NCI-H2227 (cell line): ENCODE data around the gene ZNF587.
"Not testable (repeated sequence)": the region's sequence is repeated elsewhere in the genome, so short reads cannot be mapped to it uniquely, and the experiment has no call there.

ENCODE experiments used
- DNase-seq: peaks from one replicate; lab custom pipeline; 2025; ENCODE audit not compliant: unreplicated experiment; lab: John Stamatoyannopoulos, UW

The ZNF587 gene

GRCh38 chr19:57821501-57821900, 28.2 kb upstream of the ZNF587 start:
- DNase-seq: not testable (repeated sequence)

- not testable (repeated sequence) for DNase-seq
Measured at GRCh38 chr19:57823155-57823554, 26.5 kb upstream of the ZNF587 start.

DNA sequence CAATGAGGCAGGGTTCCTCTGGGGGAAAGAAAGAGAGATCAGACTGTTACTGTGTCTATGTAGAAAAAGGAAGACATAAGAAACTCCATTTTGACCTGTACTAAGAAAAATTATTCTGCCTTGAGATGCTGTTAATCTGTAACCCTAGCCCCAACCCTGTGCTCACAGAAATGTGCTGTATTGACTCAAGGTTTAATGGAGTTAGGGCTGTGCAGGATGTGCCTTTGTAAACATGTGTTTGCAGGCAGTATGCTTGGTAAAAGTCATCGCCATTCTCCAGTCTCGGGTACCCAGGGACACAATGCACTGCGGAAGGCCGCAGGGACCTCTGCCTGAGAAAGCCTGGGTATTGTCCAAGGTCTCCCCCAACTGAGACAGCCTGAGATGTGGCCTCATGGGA, 26.1 kb upstream of the ZNF587 start:
- not testable (repeated sequence) for DNase-seq

DNA sequence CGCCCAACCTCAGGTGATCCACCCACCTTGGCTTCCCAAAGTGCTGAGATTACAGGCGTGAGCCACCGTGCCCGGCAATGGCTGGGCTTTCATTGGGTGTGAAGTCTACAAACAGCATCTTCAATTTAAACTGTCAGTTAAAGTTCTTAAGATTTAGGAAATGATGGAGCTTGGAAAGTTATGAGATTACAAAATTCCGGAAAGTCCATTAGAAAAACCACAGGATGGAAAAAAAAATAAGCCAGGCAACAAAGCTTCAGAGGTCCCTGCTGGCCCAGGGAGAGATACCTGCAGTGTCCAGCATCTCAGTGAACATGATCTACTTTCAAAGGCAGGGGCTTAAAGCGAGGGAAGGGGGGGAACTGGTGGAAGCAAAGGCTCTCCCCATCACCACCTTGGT, 24.1 kb upstream of the ZNF587 start:
- no peak for DNase-seq

DNA sequence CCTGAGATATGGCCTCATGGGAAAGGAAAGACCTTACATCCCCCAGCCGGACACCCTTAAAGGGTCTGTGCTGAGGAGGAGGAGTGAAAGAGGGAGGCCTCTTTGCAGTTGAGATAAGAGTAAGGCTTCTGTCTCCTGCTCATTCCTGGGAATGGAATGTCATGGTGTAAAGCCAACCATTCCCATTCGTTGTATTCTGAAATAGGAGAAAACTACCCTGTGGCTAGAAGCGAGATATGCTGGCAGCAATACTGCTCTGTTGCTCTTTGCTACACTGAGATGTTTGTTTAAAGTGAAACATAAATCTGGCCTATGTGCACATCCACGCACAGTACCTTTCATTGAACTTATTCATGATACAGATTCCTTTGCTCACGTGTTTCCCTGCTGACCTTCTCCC, 20.3 kb upstream of the ZNF587 start:
- no peak for DNase-seq

DNA sequence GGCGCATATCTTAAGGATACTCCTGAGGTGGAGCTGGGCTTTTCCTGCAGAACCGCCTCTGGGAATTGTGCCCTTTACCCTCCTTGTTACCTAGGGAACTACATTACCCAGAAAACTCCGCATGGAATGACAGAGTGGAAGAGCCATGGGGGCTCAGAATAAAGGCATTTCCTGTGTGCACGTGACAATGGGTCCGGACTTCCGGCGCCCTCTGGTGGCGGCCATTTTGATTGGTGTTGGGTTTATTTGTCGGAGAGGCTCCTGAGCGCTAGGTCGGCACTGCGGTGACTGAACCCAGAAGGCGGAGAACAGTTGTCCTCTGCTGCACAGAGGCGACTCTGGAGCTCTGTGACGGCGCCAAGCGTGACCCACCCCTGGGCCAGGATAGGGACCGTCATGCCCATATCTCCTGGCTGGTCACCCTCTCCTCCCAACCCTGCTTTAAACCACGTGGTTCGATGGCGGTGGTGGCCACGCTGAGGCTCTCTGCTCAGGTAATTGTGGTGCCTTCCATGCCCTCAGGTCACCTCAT, 19.5 kb upstream of the ZNF587 start, which contains the start of gene ZNF587B:
TSS of gene ZNF587B (plus strand) at position 229 of the 532 bp plus-strand sequence. CDS start at position 459, 230 bp downstream.
- no peak for DNase-seq

DNA sequence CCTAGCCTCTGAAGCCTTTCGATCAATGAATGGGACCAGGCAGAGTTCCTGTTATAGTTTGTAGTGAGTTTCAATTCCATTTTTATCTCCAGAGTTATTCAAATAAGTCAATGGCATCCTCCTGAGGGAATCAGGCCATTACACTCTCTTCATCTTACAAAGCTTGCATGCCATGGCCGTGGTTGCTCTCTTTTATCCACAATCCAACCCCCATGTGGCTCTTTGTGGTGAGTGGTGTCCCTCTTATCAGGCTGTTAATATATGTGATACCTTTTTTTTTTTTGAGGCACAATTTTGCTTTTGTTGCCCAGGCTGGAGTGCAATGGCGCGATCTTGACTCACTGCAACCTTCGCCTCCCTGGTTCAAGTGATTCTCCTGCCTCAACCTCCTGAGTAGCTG, 12.7 kb upstream of the ZNF587 start:
- DNase-seq: not testable (repeated sequence)

GRCh38 chr19:57838622-57839191, 11.0 kb upstream of the ZNF587 start:
- DNase-seq: not testable (repeated sequence)

GRCh38 chr19:57841122-57841763, 8.4 kb upstream of the ZNF587 start:
- no peak for DNase-seq

- DNase-seq: not testable (repeated sequence)
Measured at GRCh38 chr19:57847164-57847563, 2.5 kb upstream of the ZNF587 start.

GRCh38 chr19:57849162-57849665, 445 bp upstream of the ZNF587 start:
- DNase-seq: not testable (repeated sequence)

DNA sequence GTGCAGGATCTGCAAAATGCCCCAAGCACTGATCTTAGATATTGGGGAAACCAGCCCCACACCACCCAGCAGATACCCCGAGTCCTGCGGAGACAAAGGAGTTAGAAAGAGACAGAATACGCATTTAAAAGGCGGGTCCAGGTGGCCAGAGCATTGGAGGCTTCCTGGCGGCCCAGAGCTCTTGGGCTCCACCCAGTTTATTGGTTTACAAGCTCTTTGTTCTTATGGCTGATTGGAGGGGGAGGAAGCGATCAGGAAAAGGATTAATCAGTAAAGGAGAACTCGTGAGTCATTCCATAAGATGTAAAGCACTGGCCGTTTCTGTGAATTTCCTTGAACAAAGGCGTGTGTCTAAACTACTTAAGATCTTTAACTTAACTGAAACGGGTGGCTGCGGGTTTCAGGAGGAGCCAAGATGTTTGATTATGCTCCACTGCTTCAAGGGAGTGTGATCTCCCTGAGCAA, 926 bp downstream of the ZNF587 start:
- peak; percentile 49 for DNase-seq

DNA sequence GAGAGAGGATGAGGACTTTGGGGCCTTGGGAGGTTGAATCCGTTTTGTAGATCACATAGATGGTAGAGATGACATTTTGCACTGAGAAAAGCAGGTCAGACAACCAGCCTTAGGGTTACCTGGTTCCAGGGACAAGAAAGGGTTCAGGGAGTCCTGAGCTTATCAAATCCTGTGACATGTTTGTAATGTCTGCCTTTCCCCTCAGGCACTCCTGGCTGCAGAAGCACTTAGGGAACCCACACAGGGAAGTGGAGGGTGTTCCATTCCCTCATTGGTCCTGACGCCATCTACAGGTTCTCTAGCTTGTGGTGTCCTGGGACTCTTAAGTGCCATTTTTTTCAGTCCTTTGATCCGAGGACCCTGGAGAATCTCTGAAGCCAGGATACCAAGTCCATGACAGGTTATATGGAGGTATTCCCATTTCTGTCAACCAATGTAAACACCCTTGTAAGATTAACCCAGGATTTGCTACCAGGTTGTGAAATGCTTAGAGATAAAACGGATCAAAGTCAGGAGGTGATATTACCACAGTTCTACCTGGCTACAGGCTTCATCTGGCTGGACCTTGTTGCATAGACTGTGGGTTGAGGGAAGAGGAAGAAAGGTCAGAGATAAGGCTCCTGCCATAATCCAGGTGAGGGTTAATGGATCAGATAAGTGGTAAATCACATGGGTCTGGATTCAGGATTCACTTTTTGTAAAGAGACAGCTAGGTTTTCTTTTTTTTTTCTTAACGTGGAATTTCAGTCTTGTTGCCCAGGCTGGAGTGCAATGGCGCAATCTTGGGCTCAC, 2.3 kb downstream of the ZNF587 start:
- not testable (repeated sequence) for DNase-seq

DNA sequence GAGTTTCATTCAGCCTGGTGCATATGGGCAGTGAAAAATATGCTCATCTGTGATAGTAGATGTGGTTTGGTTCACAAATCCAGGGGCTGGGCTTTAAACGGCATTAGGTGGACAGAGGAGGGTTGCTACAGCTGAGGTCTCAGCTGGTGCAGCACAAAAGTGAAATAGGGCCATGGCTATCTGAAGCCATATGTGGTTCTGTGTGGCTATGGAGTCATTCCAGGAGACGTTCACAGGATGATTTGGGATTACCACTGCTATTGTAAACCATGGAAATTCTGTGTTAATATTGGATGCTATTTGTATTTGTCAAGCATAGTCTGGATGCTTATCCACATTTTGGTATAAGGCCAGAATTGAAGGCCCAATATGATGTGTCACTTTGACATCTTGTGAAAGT, 4.5 kb downstream of the ZNF587 start:
- not testable (repeated sequence) for DNase-seq

DNA sequence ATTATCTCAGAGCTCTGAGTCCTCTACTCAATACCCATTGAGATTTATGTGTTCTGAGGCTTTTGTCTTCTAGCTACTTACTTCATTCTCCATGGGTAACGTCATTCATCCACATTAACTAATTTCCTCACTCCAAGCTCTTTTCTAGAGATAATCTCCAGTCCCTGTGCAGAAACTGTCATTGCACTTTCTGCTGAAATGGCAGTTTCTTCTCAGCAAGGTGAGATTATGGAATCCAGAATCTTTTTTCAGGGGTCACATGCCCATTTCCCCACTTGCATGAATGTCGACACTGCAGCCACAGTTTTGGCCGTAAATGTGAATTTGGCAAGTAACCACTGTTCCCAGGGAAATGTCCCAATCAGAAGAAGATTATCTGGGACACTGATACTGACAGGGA, 12.7 kb downstream of the ZNF587 start:
- DNase-seq: not testable (repeated sequence)

DNA sequence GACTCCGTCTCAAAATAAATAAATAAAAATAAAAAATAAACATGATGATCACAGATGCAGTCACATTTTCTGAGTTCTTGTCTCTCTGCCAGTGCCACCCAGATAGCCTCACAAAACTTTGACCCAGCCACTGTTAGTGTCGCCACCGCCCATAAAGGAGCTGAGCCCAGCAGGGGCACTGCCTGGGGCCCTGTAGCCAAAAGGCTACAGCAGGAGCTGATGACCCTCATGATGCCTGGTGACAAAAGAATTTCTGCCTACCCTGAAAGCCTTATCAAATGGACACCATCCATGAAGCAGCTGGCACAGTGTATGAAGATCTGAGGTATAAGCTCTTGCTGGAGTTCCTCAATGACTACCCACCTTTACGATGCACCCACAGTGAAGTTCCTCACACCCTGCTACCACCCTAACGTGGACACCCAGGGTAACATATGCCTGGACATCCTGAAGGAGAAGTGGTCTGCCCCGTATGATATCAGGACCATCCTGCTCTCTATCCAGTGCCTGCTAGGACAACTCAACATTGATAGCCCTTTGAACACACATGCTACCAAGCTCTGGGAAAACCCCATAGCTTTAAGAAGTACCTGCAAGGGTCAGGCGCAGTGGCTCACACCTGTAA, 18.3 kb downstream of the ZNF587 start:
- DNase-seq: no peak

DNA sequence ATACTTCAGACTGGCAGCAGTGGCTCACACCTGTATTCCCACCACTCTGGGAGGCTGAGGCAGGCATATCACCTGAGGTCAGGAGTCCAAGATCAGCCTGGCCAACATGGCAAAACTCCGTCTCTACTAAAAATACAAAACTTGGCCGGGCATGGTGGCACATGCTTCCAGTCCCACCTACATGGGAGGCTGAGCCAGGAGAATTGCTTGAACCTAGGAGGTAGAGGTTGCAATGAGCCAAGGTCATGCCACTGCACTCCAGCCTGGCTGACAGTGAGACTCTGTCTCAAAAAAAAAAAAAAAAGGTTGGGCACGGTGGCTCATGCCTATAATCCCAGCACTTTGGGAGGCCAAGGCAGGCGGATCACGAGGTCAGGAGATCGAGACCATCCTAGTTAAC, 20.0 kb downstream of the ZNF587 start:
- not testable (repeated sequence) for DNase-seq

GRCh38 chr19:57870225-57870624, 20.6 kb downstream of the ZNF587 start:
- DNase-seq: no peak

DNA sequence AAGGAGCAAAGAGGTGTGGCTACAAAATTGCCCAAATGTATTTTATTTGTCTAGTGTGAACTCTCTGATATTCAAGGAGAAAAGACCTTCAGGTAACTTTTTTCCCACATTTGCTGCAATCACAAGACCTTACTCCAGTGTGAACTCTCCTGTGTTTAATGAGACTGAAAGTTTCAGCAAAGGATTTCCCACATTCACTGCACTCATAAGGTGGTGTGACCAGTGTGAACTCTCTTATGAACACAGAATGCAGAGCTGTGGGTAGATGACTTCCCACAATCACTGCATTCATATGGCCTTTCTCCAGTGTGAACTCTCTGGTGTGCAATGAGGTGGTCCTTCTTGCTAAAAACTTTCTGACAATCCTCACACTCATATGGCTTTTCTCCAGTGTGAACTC, 22.8 kb downstream of the ZNF587 start:
- DNase-seq: no peak

GRCh38 chr19:57873883-57874799, 24.5 kb downstream of the ZNF587 start:
- DNase-seq: not testable (repeated sequence)
